ENCODE results near the gene ARHGAP19. TPM values are rescaled to one million over a fixed set of nuclear protein-coding genes. Genes with fewer than 3 reads are reported as not detected.
A peak's percentile ranks its signal among the peaks of the same experiment; 100 is the strongest.

ARHGAP19 gene, protein sequence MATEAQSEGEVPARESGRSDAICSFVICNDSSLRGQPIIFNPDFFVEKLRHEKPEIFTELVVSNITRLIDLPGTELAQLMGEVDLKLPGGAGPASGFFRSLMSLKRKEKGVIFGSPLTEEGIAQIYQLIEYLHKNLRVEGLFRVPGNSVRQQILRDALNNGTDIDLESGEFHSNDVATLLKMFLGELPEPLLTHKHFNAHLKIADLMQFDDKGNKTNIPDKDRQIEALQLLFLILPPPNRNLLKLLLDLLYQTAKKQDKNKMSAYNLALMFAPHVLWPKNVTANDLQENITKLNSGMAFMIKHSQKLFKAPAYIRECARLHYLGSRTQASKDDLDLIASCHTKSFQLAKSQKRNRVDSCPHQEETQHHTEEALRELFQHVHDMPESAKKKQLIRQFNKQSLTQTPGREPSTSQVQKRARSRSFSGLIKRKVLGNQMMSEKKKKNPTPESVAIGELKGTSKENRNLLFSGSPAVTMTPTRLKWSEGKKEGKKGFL
- 10 to 100 TPM; 48.3 to 50.4 TPM for total RNA-seq

GRCh38 chr10:97292097-97292861 lies at the start of gene ARHGAP19:
ARHGAP19 (minus strand) TSS chr10:97292637; CDS start chr10:97292627, 10 bp downstream.
- Mint-ChIP-seq H3K27ac (peak within 1 kb of the TSS; percentile 88), H3K36me3 (peaks cover 15% of the 10 kb centered on the region), H3K4me1 (peaks cover 26% of the 10 kb centered on the region), H3K4me3 (peak within 1 kb of the TSS; percentile 88), H3K9me3 (ENCODE audit: low read depth) (no peaks in the 10 kb centered on the region), H3K27me3 (no peaks in the 10 kb centered on the region)
- peak; percentile 99 for ATAC-seq
- CTCF ChIA-PET = interaction anchor here (1.2 to 2.1 kb wide), 3 partner anchors 27 to 220 kb away, joined by 3 to 9 read pairs (median 6); partner anchors contain the start of gene FRAT1
- peak; percentile 98 for DNase-seq

DNA sequence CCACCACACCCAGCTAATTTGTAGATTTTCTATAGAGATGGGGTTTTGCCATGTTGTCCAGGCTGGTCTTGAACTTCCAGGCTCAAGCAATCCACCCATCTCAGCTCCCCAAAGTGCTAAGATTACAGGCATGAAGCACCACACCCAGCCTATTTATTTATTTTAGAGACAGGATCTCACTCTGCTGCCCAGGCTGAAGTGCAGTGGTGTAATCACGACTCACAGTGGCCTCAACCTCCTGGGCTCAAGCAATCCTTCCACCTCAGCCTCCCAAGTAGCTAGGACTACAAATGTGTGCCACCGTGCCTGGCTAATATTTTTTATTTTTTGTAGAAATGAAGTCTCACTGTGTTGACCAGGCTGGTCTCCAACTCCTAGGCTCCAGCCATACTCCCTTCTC lies 49.0 kb upstream of the ARHGAP19 start:
- CTCF ChIA-PET = interaction anchor here (1.3 kb wide), 1 partner anchor 131 kb away, joined by 4 read pairs; no protein-coding TSS in a partner anchor
- H3K36me3 Mint-ChIP-seq = no peaks in the 10 kb centered on the region
- ATAC-seq = no peak
- peaks cover 24% of the 10 kb centered on the region for H3K27me3 Mint-ChIP-seq
- no peak overlapping the region for H3K4me3 Mint-ChIP-seq
- H3K4me1 Mint-ChIP-seq = no peaks in the 10 kb centered on the region
- no peak overlapping the region for H3K27ac Mint-ChIP-seq
- H3K9me3 Mint-ChIP-seq (ENCODE audit: low read depth) = no peaks in the 10 kb centered on the region
- DNase-seq = no peak

DNA sequence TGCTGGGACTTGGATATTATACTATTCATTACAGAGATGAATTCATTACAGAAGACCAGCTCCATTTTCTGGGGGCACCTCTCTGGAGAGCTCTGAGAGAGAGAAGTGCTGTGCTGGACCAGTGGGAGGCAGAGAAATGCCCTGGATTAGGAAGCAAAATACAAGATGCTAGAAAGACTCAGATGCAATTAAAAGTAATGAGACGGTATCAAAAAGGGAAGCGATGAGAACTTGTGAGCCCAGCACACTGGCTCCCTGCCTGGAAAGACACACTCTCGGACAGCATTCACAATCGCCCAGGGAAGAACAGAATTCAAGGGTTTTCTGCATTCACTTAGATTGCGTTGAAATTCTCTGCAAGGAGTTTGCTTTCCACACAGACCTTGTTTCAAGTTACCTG lies 45.6 kb upstream of the ARHGAP19 start:
- CTCF ChIA-PET = no interaction called here

DNA sequence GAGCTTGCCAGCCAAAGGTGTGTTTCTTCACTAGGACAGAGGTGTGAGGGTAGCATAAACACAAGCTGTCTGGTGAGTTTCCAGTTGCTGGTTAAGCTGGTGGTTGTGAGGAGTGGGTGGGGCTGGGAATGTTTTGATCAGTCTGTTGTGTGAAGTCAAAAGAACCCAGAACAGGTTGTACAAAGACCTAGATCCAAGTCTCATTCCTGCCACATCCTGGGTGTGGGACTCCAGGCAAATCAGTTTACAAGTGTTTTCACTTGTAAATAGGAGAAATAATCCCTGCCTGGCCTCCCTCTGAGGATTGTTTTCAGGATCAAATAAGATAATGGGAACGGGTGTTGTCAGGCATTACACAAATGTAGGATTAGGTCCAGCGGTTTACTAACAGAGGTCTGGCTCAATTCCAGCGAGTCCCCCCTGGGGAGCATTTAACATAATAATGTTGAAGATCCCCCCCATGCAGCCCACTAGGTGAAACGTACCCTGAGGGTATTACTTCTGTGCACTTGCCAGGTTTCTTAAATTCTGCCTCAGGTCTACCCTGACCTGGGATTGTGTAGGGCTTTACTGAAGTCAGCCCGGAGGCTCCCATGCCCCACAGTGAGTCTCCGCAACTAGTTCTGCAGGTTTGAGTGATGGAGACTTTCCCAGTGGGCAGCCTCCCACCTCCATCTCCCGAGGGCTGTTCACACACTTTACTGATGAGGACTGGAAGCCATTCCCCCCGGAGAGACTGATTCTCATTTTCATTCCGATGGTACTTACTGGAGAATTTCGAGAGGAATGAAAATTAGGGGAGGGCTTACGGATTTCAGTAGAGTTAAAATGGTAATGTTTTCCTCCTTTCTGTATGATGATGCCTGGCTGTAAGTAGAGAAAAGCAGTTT lies 44.8 kb upstream of the ARHGAP19 start:
- peaks cover 18% of the 10 kb centered on the region for H3K4me1 Mint-ChIP-seq
- DNase-seq (no peak), ATAC-seq (no peak)
- CTCF ChIA-PET = no interaction called here
- H3K27ac Mint-ChIP-seq = no peak overlapping the region
- H3K4me3 Mint-ChIP-seq = no peak overlapping the region
- H3K36me3 Mint-ChIP-seq = peaks cover 2% of the 10 kb centered on the region
- H3K9me3 Mint-ChIP-seq (ENCODE audit: low read depth) = no peaks in the 10 kb centered on the region
- peaks cover 27% of the 10 kb centered on the region for H3K27me3 Mint-ChIP-seq

More for the DNA sequence above, 45.6 kb upstream of the ARHGAP19 start:
- H3K36me3 Mint-ChIP-seq = no peaks in the 10 kb centered on the region
- ATAC-seq (no peak), DNase-seq (no peak)
- H3K27ac Mint-ChIP-seq = no peak overlapping the region
- no peak overlapping the region for H3K4me3 Mint-ChIP-seq
- H3K9me3 Mint-ChIP-seq (ENCODE audit: low read depth) = no peaks in the 10 kb centered on the region
- H3K4me1 Mint-ChIP-seq = peaks cover 9% of the 10 kb centered on the region
- peaks cover 30% of the 10 kb centered on the region for H3K27me3 Mint-ChIP-seq

GRCh38 chr10:97336446-97336845 lies 44.0 kb upstream of the ARHGAP19 start:
- CTCF ChIA-PET = no interaction called here
- no peak overlapping the region for H3K4me3 Mint-ChIP-seq
- DNase-seq (no peak), ATAC-seq (no peak)
- peaks cover 23% of the 10 kb centered on the region for H3K27me3 Mint-ChIP-seq
- no peaks in the 10 kb centered on the region for H3K9me3 Mint-ChIP-seq (ENCODE audit: low read depth)
- no peak overlapping the region for H3K27ac Mint-ChIP-seq
- H3K36me3 Mint-ChIP-seq = peaks cover 3% of the 10 kb centered on the region
- peaks cover 23% of the 10 kb centered on the region for H3K4me1 Mint-ChIP-seq

- Mint-ChIP-seq H3K4me1 (peaks cover 26% of the 10 kb centered on the region), H3K27ac (no peak overlapping the region), H3K9me3 (ENCODE audit: low read depth) (no peaks in the 10 kb centered on the region)
Measured at GRCh38 chr10:97336006-97336405, 43.6 kb upstream of the ARHGAP19 start.

DNA sequence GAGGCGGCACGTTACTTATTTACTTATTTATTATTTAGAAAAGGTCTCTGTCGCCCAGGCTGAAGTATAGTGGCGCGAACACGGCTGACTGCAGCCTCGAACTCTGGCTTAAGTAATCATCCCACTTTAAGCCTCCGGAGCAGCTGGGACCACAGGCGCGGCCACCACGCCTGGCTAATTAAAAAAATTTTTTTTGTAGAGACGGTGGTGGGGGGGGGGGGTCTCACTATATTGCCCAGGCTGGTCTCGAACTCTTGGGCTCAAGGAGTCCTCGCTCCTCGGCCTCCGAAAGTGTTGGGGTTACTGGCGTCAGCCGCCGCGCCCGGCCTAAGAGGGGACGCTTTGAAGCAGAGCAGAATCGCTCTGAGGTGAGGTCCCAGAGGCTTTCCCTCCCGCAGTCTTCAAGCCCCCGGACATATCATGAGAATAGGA lies 42.8 kb upstream of the ARHGAP19 start:
- CTCF ChIA-PET = no interaction called here
- H3K36me3 Mint-ChIP-seq = peaks cover 8% of the 10 kb centered on the region
- peaks cover 23% of the 10 kb centered on the region for H3K27me3 Mint-ChIP-seq
- peak overlapping the region; percentile 19 for H3K27ac Mint-ChIP-seq
- ATAC-seq = no peak
- DNase-seq = no peak
- peak overlapping the region; percentile 77 for H3K4me3 Mint-ChIP-seq
- H3K4me1 Mint-ChIP-seq = peaks cover 26% of the 10 kb centered on the region
- no peaks in the 10 kb centered on the region for H3K9me3 Mint-ChIP-seq (ENCODE audit: low read depth)

More at GRCh38 chr10:97336006-97336405, 43.6 kb upstream of the ARHGAP19 start:
- DNase-seq (no peak), ATAC-seq (no peak)
- H3K36me3 Mint-ChIP-seq = peaks cover 6% of the 10 kb centered on the region
- CTCF ChIA-PET = no interaction called here
- peaks cover 23% of the 10 kb centered on the region for H3K27me3 Mint-ChIP-seq
- peak overlapping the region; percentile 41 for H3K4me3 Mint-ChIP-seq

GRCh38 chr10:97334370-97335175 lies 42.1 kb upstream of the ARHGAP19 start, which contains the start of gene FRAT2:
FRAT2 (minus strand) TSS chr10:97334729; CDS start chr10:97334572, 157 bp downstream.
- H3K27me3 Mint-ChIP-seq = peaks cover 23% of the 10 kb centered on the region
- H3K36me3 Mint-ChIP-seq = peaks cover 12% of the 10 kb centered on the region
- CTCF ChIA-PET = interaction anchor here (1.5 to 5.1 kb wide), 4 partner anchors 9 to 56 kb away, joined by 3 to 35 read pairs (median 10); partner anchors contain the start of gene FRAT1
- DNase-seq (peak; percentile 89), ATAC-seq (peak; percentile 89)
- peaks cover 31% of the 10 kb centered on the region for H3K4me1 Mint-ChIP-seq
- peak within 1 kb of the TSS; percentile 89 for H3K27ac Mint-ChIP-seq
- H3K9me3 Mint-ChIP-seq (ENCODE audit: low read depth) = no peaks in the 10 kb centered on the region
- H3K4me3 Mint-ChIP-seq = peak within 1 kb of the TSS; percentile 77

DNA sequence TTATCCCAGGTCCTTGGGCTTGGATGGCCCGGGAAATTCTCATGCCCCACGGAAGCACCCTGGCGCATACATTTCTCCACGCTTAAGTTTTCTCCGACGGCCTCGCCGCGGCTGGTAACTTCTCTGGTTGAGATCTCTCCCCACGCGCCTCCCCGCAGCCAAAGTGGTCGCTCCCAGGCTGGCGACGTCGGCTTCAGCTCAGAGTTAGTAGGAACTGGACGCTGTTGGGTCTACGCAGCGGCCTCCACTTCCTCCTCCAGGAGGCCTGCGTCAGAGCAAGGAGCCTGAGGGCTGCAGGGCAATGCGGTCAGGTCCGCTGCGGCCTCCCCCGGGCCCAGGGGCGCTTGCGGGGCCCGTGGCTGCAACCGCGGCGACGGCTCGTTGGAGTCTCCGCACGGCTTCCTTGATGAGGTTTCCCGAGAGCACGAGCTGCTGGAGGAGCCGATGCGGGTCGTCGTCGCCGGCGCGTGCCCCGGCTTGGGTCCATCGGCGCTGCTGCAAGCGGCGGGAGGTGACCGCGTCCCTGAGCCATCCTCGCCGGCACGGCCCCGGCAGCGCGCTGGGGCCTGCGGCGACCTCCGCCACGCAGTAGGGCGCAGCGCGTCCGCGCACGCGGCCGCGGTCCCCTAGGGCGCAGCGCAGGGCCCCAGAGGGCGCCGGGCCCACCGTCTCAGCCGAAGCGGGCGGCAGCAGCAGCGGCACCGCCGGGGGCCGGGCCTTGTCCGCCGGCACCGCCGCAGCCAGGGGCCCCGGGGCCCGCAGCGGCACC lies 41.3 kb upstream of the ARHGAP19 start:
- Mint-ChIP-seq H3K27me3 (peaks cover 23% of the 10 kb centered on the region), H3K4me1 (peaks cover 37% of the 10 kb centered on the region), H3K9me3 (ENCODE audit: low read depth) (no peaks in the 10 kb centered on the region), H3K27ac (peak overlapping the region; percentile 82), H3K36me3 (peaks cover 14% of the 10 kb centered on the region), H3K4me3 (peak overlapping the region; percentile 77)
- CTCF ChIA-PET = interaction anchor here (0.7 to 5.1 kb wide), 10 partner anchors 9 to 55 kb away, joined by 3 to 35 read pairs (median 5); partner anchors contain the start of genes ARHGAP19 and FRAT1
- ATAC-seq = peak; percentile 37
- peak; percentile 63 for DNase-seq

DNA sequence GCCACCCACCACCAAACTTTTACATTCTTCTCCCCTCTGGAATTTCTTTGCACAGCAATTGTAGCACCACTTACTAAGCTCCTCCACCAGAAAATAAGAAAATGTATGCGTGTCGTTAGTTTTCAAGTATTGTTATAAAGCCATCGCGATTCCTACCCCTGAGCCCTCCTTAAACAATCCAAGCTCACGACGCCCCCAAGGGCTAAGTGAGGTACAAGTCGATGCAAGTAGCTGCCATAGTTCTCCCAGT lies 40.8 kb upstream of the ARHGAP19 start:
- no peak for ATAC-seq
- peaks cover 42% of the 10 kb centered on the region for H3K4me1 Mint-ChIP-seq

DNA sequence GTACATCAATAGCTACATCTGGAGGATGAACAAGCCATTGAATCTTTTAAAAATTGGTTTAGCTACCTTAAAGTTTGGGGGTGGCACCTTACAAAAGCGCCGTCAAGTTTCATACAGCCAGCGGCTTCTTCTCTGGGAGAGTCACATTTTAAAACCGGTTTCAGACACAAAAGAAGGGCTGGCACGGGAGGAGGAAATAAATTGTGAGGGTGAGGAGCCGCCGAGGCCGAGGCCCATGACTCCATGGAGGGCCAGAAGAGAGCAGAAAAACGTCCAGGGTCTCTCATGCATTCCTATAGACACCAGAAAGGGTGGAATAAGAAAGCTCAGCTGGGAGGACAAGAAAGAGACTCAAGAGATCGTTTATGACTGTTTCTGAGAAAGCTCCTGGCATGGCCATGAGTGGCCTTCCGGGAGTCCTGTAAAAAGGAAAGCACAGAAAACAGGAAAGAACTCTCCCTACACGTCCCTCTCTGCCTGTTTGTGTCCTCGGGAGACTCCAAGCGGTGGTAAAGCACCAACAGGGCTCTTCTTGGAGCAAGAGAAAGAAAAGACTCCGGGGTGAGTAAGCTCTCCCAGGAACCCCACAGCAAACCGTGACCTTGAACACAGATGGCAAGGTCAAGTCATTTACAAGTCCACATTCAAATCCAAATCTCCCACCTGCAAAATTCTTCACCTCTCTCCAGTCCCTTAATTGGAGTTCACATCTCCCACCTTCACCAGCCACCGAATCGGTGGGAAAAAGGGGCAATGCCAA lies 40.3 kb upstream of the ARHGAP19 start:
- Mint-ChIP-seq H3K36me3 (peaks cover 17% of the 10 kb centered on the region), H3K4me3 (peak overlapping the region; percentile 77), H3K4me1 (peaks cover 47% of the 10 kb centered on the region), H3K9me3 (ENCODE audit: low read depth) (no peaks in the 10 kb centered on the region), H3K27me3 (peaks cover 20% of the 10 kb centered on the region), H3K27ac (peak overlapping the region; percentile 82)
- no peak for DNase-seq
- CTCF ChIA-PET = interaction anchor here (0.9 to 5.1 kb wide), 9 partner anchors 8 to 54 kb away, joined by 3 to 35 read pairs (median 6); partner anchors contain the start of genes ARHGAP19 and FRAT1
- ATAC-seq = no peak

More for the DNA sequence above, 40.8 kb upstream of the ARHGAP19 start:
- H3K4me3 Mint-ChIP-seq = peak overlapping the region; percentile 77
- peaks cover 23% of the 10 kb centered on the region for H3K27me3 Mint-ChIP-seq
- peak; percentile 55 for DNase-seq
- no peaks in the 10 kb centered on the region for H3K9me3 Mint-ChIP-seq (ENCODE audit: low read depth)
- H3K36me3 Mint-ChIP-seq = peaks cover 17% of the 10 kb centered on the region
- H3K27ac Mint-ChIP-seq = peak overlapping the region; percentile 82
- CTCF ChIA-PET = interaction anchor here (0.7 to 5.1 kb wide), 10 partner anchors 9 to 54 kb away, joined by 3 to 35 read pairs (median 5); partner anchors contain the start of genes ARHGAP19 and FRAT1
